Suprapubic skin (tissue), 4 donors: Measurements from ENCODE around the gene SH3GL1.

Experiments
- CTCF ChIP-seq, 2 donors: fragments of 200-600 bp in 1 of 2; fragments of 450-650 bp in 1 of 2; sonication (generic) in 1 of 2; IDR thresholded peaks; one replicate each; pipeline ENCODE4 v1.5.1; 2016 to 2019; ENCODE audit warnings: antibody characterized with exemption in 2 of 2, mild to moderate bottlenecking in 1 of 2, moderate library complexity in 1 of 2
- EP300 ChIP-seq: sonication (generic); formaldehyde crosslinking; IDR thresholded peaks from one replicate; pipeline ENCODE4 v1.6.1; 2017; ENCODE audit warnings: antibody characterized with exemption
- POLR2A ChIP-seq, 2 donors: fragments of 450-650 bp; IDR thresholded peaks; one replicate each; pipeline ENCODE4 v1.6.1; 2017; ENCODE audit warnings: antibody characterized with exemption in 2 of 2, mild to moderate bottlenecking in 2 of 2, moderate library complexity in 2 of 2
- POLR2AphosphoS5 ChIP-seq, 3 donors: sonication (generic); formaldehyde crosslinking; IDR thresholded peaks; one replicate each; pipeline ENCODE4 v1.6.1; 2017; ENCODE audit warnings: antibody characterized with exemption in 3 of 3

DNA sequence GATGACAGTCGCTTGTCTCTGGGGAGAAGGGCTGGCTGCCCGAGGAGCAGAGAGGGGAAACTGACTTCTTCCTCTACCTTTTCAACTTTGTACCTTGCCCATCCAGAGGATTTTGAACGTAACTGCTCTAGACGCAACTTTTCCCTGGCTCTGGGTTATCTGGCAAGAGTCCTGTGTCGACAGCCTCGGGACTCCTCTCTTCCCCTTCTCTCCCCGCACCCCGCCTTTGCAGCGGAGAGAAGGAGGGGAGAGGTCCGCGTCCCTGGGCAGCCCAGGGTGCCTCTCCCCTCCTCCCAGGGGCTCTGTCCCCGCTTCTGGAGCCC, 574 bp downstream of the SH3GL1 start:
- no peak for TF ChIP-seq EP300
- no peak for TF ChIP-seq CTCF (IDR thresholded peaks at IDR 0.05)
- peak in 1 of 3 donors; percentile 26 for TF ChIP-seq POLR2AphosphoS5 (IDR thresholded peaks at IDR 0.05)
- TF ChIP-seq POLR2A (IDR thresholded peaks at IDR 0.05), result no peak
